GM18519 (cell line): ENCODE data around the gene DHRS13.
A peak's percentile ranks its signal among the peaks of the same experiment; 100 is the strongest.
"Not testable (repeated sequence)": the region's sequence is repeated elsewhere in the genome, so short reads cannot be mapped to it uniquely, and the experiment has no call there.

Experiments used
- ATAC-seq: cut with Tn5 transposase; IDR thresholded peaks from one replicate; pipeline ENCODE4 v1.9.1; 2021; ENCODE audit warnings: mild to moderate bottlenecking, moderate library complexity; ENCODE audit not compliant: unreplicated experiment, low FRiP score

DHRS13 gene

GRCh38 chr17:28906706-28907438 lies 4.0 kb upstream of the DHRS13 start:
- ATAC-seq, result no peak

- no peak for ATAC-seq
Measured at GRCh38 chr17:28906276-28906675, 3.4 kb upstream of the DHRS13 start.

- ATAC-seq, result no peak
Measured at GRCh38 chr17:28904800-28905199, 1.9 kb upstream of the DHRS13 start.

GRCh38 chr17:28903546-28903841 lies 615 bp upstream of the DHRS13 start:
- not testable (repeated sequence) for ATAC-seq

- ATAC-seq, result peak; percentile 11
Measured at GRCh38 chr17:28901866-28902818, 737 bp downstream of the DHRS13 start.

- ATAC-seq, result no peak
Measured at GRCh38 chr17:28900986-28901726, 1.7 kb downstream of the DHRS13 start.

- no peak for ATAC-seq
Measured at GRCh38 chr17:28899212-28899815, 3.6 kb downstream of the DHRS13 start.

GRCh38 chr17:28898527-28898955 lies 4.3 kb downstream of the DHRS13 start:
- ATAC-seq, result no peak

GRCh38 chr17:28897769-28898526 lies 4.9 kb downstream of the DHRS13 start:
- no peak for ATAC-seq

GRCh38 chr17:28896884-28897768 lies 5.8 kb downstream of the DHRS13 start, which contains the start of gene FLOT2:
TSS of gene FLOT2 (minus strand) at chr17:28897733. CDS start at chr17:28897574, 159 bp downstream.
- no peak for ATAC-seq

- ATAC-seq, result no peak
Measured at GRCh38 chr17:28896491-28896883, 6.4 kb downstream of the DHRS13 start.

- no peak for ATAC-seq
Measured at GRCh38 chr17:28895794-28896447, 7.0 kb downstream of the DHRS13 start.

GRCh38 chr17:28893248-28894183 lies 9.4 kb downstream of the DHRS13 start:
- not testable (repeated sequence) for ATAC-seq

- no peak for ATAC-seq
Measured at GRCh38 chr17:28892024-28892423, 10.9 kb downstream of the DHRS13 start.

- ATAC-seq, result no peak
Measured at GRCh38 chr17:28891201-28891600, 11.7 kb downstream of the DHRS13 start.

- ATAC-seq, result no peak
Measured at GRCh38 chr17:28889996-28890395, 12.9 kb downstream of the DHRS13 start.

GRCh38 chr17:28888832-28889231 lies 14.0 kb downstream of the DHRS13 start:
- ATAC-seq, result no peak
